IgD-negative memory B cell (primary cell): Measurements from ENCODE around the gene CYGB. TPM values are rescaled to one million over a fixed set of nuclear protein-coding genes. Genes with fewer than 3 reads are reported as not detected.

Experiments
- H3K27ac Mint-ChIP-seq, 3 donors: one replicate each; pipeline ENCODE4 v1.8.0; 2020 to 2022; ENCODE audit warnings: mild to moderate bottlenecking in 3 of 3, mixed read lengths in 3 of 3, moderate library complexity in 1 of 3
- H3K27me3 Mint-ChIP-seq: one replicate; pipeline ENCODE4 v1.8.0; 2021; ENCODE audit warnings: mixed read lengths
- H3K36me3 Mint-ChIP-seq: one replicate; pipeline ENCODE4 v1.8.0; 2020; ENCODE audit warnings: mild to moderate bottlenecking, mixed read lengths
- H3K4me1 Mint-ChIP-seq, 3 donors: one replicate each; pipeline ENCODE4 v1.8.0; 2020 to 2022; ENCODE audit warnings: mixed read lengths in 3 of 3, mild to moderate bottlenecking in 1 of 3
- H3K4me3 Mint-ChIP-seq, 4 donors: one replicate each; pipeline ENCODE4 v1.8.0; 2020 to 2022; ENCODE audit warnings: mild to moderate bottlenecking in 4 of 4, mixed read lengths in 4 of 4, moderate library complexity in 3 of 4
- H3K9me3 Mint-ChIP-seq, 3 donors: one replicate each; pipeline ENCODE4 v1.8.0; 2020 to 2021; ENCODE audit warnings: mixed read lengths in 3 of 3, mild to moderate bottlenecking in 1 of 3
- polyA plus RNA-seq: library from polyadenylated mRNA; unstranded; fragments of 300-500 nt; fragmentation: Illumina TruSeq; gene quantifications from one replicate; pipeline ENCODE4 v1.2.3, GENCODE V29; 2021

The CYGB gene
- polyA plus RNA-seq, 1 donor from 2014 or later = 2.1 TPM

GRCh38 chr17:76548378-76549214 is 11.1 kb upstream of the CYGB start:
- Mint-ChIP-seq H3K36me3 (peaks cover 2% of the 10 kb centered on the region), H3K4me1 (no peaks in the 10 kb centered on the region), H3K4me3 (no peak overlapping the region), H3K27me3 (no peaks in the 10 kb centered on the region), H3K9me3 (no peaks in the 10 kb centered on the region), H3K27ac (no peak overlapping the region)

- Mint-ChIP-seq H3K4me1 (no peaks in the 10 kb centered on the region), H3K9me3 (no peaks in the 10 kb centered on the region), H3K27ac (no peak overlapping the region)
Observed at GRCh38 chr17:76547642-76548202, 10.2 kb upstream of the CYGB start.

GRCh38 chr17:76547183-76547641 is 9.7 kb upstream of the CYGB start:
- Mint-ChIP-seq H3K27ac (no peak overlapping the region), H3K4me3 (no peak overlapping the region), H3K4me1 (peaks cover 0 to 2% (median 0%) of the 10 kb centered on the region in 3 donors), H3K9me3 (no peaks in the 10 kb centered on the region), H3K27me3 (no peaks in the 10 kb centered on the region), H3K36me3 (peaks cover 3% of the 10 kb centered on the region)

More at GRCh38 chr17:76547642-76548202, 10.2 kb upstream of the CYGB start:
- Mint-ChIP-seq H3K4me3 (no peak overlapping the region), H3K36me3 (peaks cover 2% of the 10 kb centered on the region), H3K27me3 (no peaks in the 10 kb centered on the region)

- H3K9me3 Mint-ChIP-seq = no peaks in the 10 kb centered on the region
- H3K4me3 Mint-ChIP-seq = no peak overlapping the region
- peaks cover 3% of the 10 kb centered on the region for H3K36me3 Mint-ChIP-seq
- H3K27ac Mint-ChIP-seq = peak overlapping the region in 1 of 3 donors; percentile 65
- no peaks in the 10 kb centered on the region for H3K27me3 Mint-ChIP-seq
- peaks cover 0 to 2% (median 0%) of the 10 kb centered on the region in 3 donors for H3K4me1 Mint-ChIP-seq
Observed at GRCh38 chr17:76546556-76547182, 9.2 kb upstream of the CYGB start.

- Mint-ChIP-seq H3K27ac (peak overlapping the region in 1 of 3 donors; percentile 65), H3K27me3 (no peaks in the 10 kb centered on the region), H3K9me3 (no peaks in the 10 kb centered on the region), H3K4me1 (peaks cover 0 to 2% (median 0%) of the 10 kb centered on the region in 3 donors), H3K4me3 (no peak overlapping the region), H3K36me3 (peaks cover 3% of the 10 kb centered on the region)
Observed at GRCh38 chr17:76545918-76546555, 8.5 kb upstream of the CYGB start.

GRCh38 chr17:76544546-76545365 is 7.2 kb upstream of the CYGB start:
- no peak overlapping the region for H3K27ac Mint-ChIP-seq
- H3K27me3 Mint-ChIP-seq = no peaks in the 10 kb centered on the region
- H3K4me1 Mint-ChIP-seq = peaks cover 0 to 2% (median under 1%) of the 10 kb centered on the region in 3 donors
- no peak overlapping the region for H3K4me3 Mint-ChIP-seq
- H3K36me3 Mint-ChIP-seq = peaks cover 3% of the 10 kb centered on the region
- H3K9me3 Mint-ChIP-seq = no peaks in the 10 kb centered on the region

GRCh38 chr17:76543826-76544545 is 6.5 kb upstream of the CYGB start:
- no peak overlapping the region for H3K27ac Mint-ChIP-seq
- no peak overlapping the region for H3K4me3 Mint-ChIP-seq
- peaks cover 4 to 7% (median 6%) of the 10 kb centered on the region in 3 donors for H3K4me1 Mint-ChIP-seq
- H3K27me3 Mint-ChIP-seq = peaks cover 7% of the 10 kb centered on the region
- H3K36me3 Mint-ChIP-seq = peaks cover 1% of the 10 kb centered on the region
- no peaks in the 10 kb centered on the region for H3K9me3 Mint-ChIP-seq

GRCh38 chr17:76543482-76543825 is 5.9 kb upstream of the CYGB start:
- H3K27ac Mint-ChIP-seq = no peak overlapping the region
- peaks cover 8% of the 10 kb centered on the region for H3K27me3 Mint-ChIP-seq
- H3K36me3 Mint-ChIP-seq = peaks cover 3% of the 10 kb centered on the region
- H3K4me3 Mint-ChIP-seq = no peak overlapping the region
- H3K9me3 Mint-ChIP-seq = no peaks in the 10 kb centered on the region
- H3K4me1 Mint-ChIP-seq = peaks cover 4 to 9% (median 7%) of the 10 kb centered on the region in 3 donors

- Mint-ChIP-seq H3K4me1 (peaks cover 5 to 9% (median 7%) of the 10 kb centered on the region in 3 donors), H3K36me3 (peaks cover 3% of the 10 kb centered on the region), H3K9me3 (no peaks in the 10 kb centered on the region), H3K27me3 (peaks cover 8% of the 10 kb centered on the region), H3K27ac (no peak overlapping the region), H3K4me3 (no peak overlapping the region)
Observed at GRCh38 chr17:76542984-76543383, 5.5 kb upstream of the CYGB start.

- peaks cover 3% of the 10 kb centered on the region for H3K36me3 Mint-ChIP-seq
- peaks cover 5 to 9% (median 7%) of the 10 kb centered on the region in 3 donors for H3K4me1 Mint-ChIP-seq
- no peak overlapping the region for H3K4me3 Mint-ChIP-seq
- H3K9me3 Mint-ChIP-seq = no peaks in the 10 kb centered on the region
- H3K27ac Mint-ChIP-seq = no peak overlapping the region
- H3K27me3 Mint-ChIP-seq = peaks cover 8% of the 10 kb centered on the region
Observed at GRCh38 chr17:76542566-76542971, 5.1 kb upstream of the CYGB start.

- Mint-ChIP-seq H3K9me3 (no peaks in the 10 kb centered on the region), H3K36me3 (peaks cover 3% of the 10 kb centered on the region), H3K4me1 (peaks cover 5 to 9% (median 7%) of the 10 kb centered on the region in 3 donors), H3K27ac (no peak overlapping the region), H3K27me3 (peaks cover 8% of the 10 kb centered on the region), H3K4me3 (no peak overlapping the region)
Observed at GRCh38 chr17:76541739-76542454, 4.4 kb upstream of the CYGB start.

GRCh38 chr17:76540381-76541300 is 3.1 kb upstream of the CYGB start:
- Mint-ChIP-seq H3K4me1 (peaks cover 7 to 13% (median 10%) of the 10 kb centered on the region in 3 donors), H3K4me3 (peak overlapping the region in 3 of 4 donors; percentile 32 to 71 (median 43)), H3K36me3 (peaks cover 3% of the 10 kb centered on the region), H3K27me3 (peaks cover 13% of the 10 kb centered on the region), H3K27ac (peak overlapping the region in 1 of 3 donors; percentile 58), H3K9me3 (no peaks in the 10 kb centered on the region)
